Fibroblast of lung (primary cell): ENCODE results near the gene SLIT3.

Experiments used
- CTCF ChIP-seq, 2 donors: IDR thresholded peaks in 1 of 2; conservative IDR thresholded peaks in 1 of 2; 1 replicate in 1 of 2; 2 replicates in 1 of 2; pipeline ENCODE4 v1.5.1; 2011 to 2012; ENCODE audit warnings: low read length in 2 of 2, control low read depth in 1 of 2, inconsistent platforms in 1 of 2, low read depth in 1 of 2, mild to moderate bottlenecking in 1 of 2
- EZH2 ChIP-seq: IDR thresholded peaks from 2 replicates; pipeline ENCODE4 v1.5.1; 2012; ENCODE audit warnings: low read length, control low read depth, mild to moderate bottlenecking; ENCODE audit errors: missing control alignments

DNA sequence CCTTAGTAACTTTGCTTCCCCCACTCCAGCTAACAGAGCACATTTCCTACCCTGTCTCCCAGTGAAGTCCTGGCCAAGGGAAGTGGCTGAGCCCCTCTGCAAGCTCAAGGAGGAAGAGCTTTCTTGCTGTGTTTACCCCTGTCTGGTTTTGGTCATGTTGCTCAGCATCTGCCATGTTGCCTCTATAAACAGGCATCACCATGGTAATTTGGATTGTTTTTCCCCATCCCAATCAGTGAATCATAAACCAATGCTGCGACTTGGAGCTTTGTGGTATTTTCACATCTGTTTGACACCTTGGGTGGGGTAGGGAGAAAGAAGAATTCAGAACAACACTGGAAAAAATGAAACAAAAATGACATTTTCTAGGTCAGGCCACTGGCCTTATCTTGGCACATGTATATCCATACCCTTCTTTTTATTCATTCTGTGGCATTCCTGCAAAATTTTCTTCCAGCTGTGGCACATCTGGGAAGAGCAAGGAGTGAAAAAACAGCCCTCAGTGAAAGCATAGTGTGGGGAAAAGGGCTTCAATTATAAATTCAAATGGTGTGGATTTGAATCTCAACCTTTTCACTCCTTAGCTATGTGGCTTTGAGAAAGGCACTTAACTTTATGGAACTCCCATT is 42.5 kb downstream of the SLIT3 start:
- TF ChIP-seq CTCF (conservative IDR thresholded peaks at IDR 0.05 in 1 of 2, IDR thresholded peaks at IDR 0.05 in 1 of 2; ENCODE audit: low read depth in 1 of 2, low read length in 2 of 2) = no peak
- TF ChIP-seq EZH2 = no peak
